CD4-positive, alpha-beta T cell treated with Interleukin-21 for 1 hour (primary cell): ENCODE measurements around the gene CAMK2D.

Source experiments
- DNase-seq: peaks from one replicate; pipeline ENCODE4 v3.0.0-alpha.2; 2020

Gene CAMK2D

DNA sequence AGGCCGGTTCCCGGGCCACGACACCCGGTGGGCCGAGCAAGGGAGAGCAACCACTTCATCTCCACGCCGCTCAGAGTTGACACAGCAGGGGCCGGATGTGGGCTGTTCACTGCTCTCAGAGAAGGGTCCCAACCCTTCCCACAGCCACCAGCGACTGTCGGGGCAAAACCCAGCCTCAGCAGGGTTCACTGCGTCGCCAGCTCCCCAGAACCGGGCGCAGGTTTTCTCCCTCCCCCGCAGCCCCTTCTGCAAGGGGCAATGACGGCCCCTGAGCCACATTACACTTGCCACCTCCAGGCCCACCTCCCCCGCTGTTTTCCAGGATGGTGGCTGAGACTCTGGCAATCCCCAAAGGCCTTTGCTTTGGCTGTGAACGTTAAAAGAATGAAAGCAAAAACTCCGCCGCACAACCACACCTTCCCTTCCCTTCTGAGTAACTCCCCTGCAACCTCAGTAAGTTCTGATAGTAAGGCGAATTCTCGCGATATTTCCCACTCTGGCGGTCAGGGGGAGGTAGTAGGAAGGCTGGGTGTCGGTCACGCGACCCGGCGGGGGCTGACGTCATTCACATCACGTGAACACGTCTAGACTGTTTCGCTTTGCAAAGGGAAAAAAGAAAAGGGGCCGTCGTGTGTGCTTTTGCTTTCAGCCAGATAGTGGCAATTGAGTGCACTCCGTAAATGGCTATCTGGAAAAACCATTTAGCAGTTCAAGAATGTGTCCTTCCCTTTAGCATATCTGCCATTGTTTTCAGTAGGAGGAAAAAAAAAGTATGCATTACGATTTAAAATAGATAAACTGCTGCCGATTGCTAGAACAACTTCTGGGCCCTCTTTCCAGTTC, 869 bp upstream of the CAMK2D start:
- DNase-seq: peak; percentile 99

- peak; percentile 48 for DNase-seq
These were observed 531 bp downstream of the CAMK2D start for GRCh38 chr4:113760795-113761619.

DNA sequence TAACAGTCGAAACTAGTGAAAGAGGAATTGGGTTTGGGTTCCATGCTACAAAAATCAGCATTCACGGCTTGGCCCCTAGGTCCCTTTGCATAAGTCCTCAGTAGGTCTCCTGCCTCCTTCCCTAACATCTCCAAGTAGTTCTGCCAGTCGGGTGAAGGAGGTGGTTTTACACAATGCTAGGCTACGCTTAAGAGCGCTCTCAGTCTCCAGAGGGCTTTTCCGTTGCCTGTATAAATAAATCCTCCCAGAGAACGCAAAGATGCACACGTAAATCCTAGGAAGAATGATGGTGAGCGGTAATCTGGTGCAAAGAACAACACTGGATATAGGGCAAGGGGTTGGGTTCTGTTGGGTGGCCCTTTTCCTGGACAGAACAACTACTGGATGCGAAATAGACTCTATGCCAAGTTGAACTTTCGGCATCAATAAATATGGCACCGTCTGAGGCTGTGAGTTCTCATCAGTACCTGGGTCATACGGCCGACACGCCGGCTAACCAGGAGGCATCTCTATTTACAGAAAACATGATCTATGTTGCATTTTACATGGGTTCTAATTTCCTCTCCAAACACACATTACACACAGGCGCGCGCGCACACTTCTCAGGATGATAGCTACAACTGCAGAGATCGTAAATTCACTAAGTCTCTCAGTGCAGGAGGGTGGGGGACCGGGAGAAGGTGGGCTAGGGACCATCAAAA, 1.3 kb downstream of the CAMK2D start:
- peak; percentile 41 for DNase-seq

DNA sequence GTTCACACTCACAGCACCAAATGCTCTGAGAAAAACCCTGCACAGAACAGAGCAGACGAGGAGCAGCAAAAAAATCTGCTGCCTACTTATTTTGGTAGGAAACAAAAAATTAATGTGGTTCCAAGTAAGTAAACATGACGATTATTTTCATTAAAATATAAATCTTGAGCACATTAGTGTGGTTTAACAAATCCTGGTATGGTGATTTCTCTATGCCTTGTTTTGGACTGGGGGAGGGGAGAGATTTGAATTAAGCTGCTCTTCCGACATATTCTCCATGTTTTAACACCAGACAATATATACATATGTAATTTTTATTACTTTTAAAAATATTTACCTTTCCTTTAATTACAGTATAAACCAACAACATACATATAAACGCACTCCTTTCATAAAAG, 1.8 kb downstream of the CAMK2D start:
- peak; percentile 9 for DNase-seq

DNA sequence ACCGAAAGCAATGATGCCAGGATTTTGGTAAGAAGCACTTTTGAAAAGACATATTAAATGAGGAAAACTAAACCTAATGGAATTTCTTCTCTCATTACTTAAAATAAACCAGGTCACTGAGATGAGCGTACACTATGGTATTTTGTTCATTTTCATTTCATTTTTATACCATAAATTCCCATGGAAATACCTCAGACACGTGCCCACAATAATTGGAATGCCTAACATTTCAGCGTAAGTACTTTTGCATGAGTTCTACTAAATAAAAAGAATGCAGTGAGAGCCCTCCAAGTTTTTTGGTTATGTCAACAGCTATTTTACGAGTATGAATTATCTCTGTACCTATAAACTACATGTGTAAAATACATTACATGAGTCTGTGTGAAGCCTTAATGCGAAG, 3.2 kb downstream of the CAMK2D start:
- DNase-seq: no peak

GRCh38 chr4:113757486-113757885, 4.1 kb downstream of the CAMK2D start:
- DNase-seq: no peak

DNA sequence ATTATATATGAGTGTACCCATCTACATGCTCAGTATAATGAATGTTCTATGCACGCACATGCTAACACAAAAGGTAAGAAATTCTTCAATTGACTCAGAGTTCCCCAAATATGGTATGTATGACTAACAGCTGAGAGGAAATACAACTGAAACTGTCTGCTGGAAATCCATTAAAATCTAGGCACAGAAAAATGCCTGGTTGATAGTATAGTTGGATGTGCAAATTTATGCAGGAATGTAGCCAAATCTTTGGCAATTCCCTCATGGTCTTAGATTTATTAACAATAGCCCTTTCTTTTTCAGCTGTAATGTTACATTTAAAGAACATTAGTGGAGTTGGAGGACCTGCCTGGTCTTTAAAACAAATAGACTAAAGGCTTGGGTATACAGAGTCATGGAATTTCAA, 5.5 kb downstream of the CAMK2D start:
- peak; percentile 2 for DNase-seq

DNA sequence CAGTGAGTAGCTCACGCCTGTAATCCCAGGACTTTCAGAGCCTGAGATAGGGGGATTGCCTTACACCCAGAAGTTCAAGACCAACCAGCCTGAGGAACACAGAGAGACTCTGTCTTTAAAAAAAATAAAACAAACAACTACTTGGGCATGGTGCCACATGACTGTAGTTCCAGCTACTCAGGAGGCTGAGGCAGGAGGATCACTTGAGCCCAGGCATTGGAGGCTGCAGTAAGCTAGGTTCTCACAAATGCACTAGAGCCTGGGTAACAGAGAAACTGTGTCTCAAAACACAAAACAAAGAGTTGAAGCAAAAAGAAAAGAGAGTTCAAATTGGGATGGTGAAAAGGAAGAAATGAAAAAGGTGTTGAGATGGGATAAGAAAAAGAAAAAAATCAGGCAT, 10.8 kb downstream of the CAMK2D start:
- no peak for DNase-seq

DNA sequence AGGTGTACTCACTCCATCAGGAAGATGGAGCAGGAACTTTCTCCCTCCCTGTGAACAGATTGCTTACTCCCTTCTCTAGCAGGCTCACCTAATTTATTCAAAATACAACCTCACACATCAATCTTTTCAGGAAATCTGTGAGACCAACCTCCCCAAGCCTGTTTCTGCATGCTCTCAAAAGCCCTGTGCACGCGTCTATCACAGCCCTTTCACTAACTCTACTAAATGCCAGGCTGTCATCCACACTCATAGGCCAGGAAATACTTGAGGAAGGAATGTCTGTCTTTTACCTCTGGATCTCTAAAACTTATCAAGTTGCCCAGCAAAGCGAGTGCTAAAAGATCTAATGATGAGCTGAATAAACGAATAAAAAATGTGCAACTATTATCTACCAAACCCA, 11.2 kb downstream of the CAMK2D start:
- no peak for DNase-seq

GRCh38 chr4:113749178-113749577, 12.4 kb downstream of the CAMK2D start:
- DNase-seq: no peak

- DNase-seq: no peak
These were observed 13.6 kb downstream of the CAMK2D start for GRCh38 chr4:113747949-113748348.

- no peak for DNase-seq
These were observed 15.8 kb downstream of the CAMK2D start for GRCh38 chr4:113745711-113746110.

DNA sequence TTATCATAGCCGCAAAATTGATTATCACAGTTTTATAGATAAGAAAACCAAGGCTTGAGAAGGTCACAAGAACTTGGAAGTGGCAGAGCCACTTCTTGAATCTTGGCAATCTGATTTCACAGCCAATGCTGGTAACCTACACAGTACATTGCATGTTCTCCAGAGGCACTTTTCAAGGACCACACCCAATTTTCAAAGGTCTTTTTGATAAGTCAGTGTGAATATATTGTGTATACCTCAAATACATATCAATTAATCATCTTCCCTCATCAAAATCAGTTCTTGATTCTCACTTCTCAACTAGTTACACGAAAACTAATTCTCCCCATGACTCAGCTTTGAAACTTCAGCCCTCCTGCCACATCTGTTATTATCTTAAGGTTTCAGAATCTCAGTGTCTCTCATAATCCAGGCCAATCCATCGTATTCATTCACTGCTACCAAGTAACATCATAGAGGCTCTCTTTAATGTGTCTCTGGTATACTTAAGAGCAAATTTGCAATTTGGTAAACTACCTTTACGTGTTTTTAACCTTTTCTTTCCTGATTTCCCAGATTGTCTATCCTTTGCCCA, 16.8 kb downstream of the CAMK2D start:
- DNase-seq: no peak

DNA sequence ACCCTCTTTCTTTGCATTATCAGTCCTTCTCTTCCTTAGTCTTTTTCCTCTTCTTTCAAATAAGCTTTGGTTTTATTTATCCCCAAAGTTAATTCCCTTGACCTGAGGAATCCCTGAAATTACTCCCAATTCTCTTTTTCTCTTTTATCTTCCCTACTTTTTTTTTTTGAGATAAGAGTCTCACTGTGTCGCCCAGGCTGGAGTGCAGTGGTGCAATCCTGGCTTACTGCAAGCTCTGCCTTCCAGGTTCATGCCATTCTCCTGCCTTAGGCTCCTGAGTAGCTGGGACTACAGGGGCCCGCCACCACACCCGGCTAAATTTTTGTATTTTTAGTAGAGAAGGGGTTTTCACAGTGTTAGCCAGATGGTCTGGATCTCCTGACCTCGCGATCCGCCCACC, 17.8 kb downstream of the CAMK2D start:
- no peak for DNase-seq

DNA sequence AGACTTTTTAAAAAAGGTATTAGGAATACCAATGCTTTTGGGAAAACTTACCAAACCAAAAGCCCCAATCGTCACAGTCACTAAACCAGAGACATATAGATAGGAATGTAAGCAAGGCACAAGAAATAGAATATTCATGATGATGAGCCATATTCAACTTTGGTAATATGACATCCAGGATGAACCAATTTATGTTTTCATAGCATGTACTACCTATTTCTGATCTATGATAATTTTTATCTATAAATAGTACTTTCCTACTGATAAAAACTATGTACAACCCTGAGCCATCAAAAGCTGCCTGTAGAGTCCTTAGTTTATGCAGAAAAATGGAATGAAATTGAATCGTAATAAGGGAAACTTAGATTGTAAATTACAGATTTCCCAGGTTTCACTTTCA, 18.9 kb downstream of the CAMK2D start:
- no peak for DNase-seq

DNA sequence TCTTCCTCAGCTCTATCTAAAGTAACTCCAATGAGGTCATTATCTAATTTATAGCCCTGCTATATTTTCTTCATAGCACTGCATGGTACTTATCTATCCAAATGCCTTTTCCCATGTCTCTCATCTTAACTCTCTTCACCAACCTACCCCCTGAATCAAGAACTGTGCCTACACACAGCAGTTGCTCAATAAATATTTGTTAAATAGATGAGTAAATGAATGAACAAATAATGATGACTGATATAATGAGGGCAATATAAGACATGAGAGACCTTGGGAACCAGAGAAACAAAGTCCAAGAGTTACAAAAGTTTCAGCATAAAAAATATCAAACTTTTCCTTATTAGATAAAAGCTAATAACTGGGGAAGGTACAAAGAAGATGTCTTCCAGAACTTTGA, 19.6 kb downstream of the CAMK2D start:
- DNase-seq: no peak

DNA sequence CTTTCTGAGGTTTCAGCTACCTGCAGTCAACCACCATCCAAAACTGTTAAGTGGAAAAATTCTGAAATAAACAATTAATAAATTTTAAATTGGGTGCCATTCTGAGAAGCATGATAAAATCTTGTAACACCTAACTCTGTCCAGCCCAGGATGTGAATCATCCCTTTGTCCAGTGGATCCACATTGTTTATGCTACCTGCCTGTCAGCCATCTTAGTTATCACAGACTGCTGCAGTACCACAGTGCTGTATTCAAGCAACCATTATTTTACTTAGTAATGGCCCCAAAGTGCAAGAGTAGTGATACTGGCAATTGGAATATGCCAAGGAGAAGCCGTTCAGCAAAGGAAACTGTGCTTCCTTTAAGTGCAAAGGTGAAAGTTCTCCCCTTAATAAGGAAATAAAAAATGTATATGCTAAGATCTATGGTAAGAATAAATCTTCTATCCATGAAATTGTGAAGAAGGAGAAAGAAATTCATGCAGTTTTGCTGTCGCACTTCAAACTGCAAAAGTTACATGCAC, 20.6 kb downstream of the CAMK2D start:
- no peak for DNase-seq

- DNase-seq: no peak
These were observed 22.3 kb downstream of the CAMK2D start for GRCh38 chr4:113739197-113739596.

DNA sequence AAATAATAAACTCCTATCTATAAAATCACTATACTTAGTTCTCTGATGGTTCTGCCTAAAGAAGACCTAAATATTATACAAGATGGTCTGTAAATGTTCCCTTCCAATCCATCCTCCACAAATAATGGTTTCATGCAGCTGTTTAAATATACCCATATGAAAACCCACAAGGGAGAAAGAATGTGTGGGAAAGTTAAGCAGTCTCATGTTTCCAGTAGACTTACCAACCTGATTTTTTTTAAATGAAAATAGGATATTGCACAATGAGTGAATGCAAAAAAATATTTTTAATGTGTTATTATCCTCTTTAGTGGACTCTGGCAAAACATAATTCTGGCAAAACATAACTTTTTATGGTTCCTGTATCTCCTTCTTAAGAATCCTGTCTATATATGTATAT, 23.3 kb downstream of the CAMK2D start:
- no peak for DNase-seq

DNA sequence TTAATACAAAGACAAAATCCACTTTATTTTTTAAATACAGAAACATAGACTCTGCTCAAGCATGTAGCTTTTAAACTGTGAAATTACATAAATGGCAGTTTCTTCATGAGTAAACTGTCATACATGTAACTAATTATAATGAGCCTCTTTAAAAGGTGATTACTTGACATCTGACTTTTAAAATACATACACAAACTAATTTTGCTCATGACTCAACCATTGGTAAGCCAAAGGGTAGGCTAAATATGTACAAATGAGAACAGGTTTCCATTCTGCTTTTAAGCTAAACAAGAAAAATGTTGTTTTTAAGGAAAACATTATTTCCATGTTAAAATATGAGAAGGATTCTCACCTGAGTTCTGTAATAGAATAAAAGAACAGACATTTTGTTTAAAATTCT, 27.9 kb downstream of the CAMK2D start:
- DNase-seq: no peak

GRCh38 chr4:113732967-113733527, 28.5 kb downstream of the CAMK2D start:
- DNase-seq: no peak

GRCh38 chr4:113730467-113731216, 30.9 kb downstream of the CAMK2D start:
- DNase-seq: no peak
